ENCODE measurements around the gene INTU. TPM values are rescaled to one million over a fixed set of nuclear protein-coding genes. Genes with fewer than 3 reads are reported as not detected.

INTU gene
- polyA plus RNA-seq, 2 of the 4 experiments (the other 2 are of a cell fraction): 1.8 to 4.7 TPM

DNA sequence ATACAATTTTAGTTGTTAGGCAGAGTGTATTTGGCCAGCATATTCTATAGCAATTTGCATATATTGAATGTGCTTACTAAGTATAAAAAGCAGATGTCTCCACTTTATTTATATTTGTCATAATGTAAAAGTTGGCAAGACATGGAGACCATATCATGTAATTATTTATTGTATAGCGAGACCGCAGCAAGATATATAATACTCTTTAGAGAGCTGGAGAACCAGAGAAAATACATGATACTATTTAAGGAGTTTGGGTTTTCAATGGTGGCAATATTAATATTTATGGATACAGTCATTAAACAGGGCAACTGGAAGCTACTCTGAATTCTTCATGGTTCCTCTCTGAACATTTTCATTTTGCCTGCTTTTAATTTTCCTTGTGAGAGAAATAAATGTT lies 35.0 kb downstream of the INTU start:
- CTCF ChIA-PET: no interaction called here
- no peak for FAIRE-seq
- DNase-seq (ENCODE audit: low read depth in 1 of 2, low spot score in 1 of 2): no peak
- whole genome bisulfite sequencing (ENCODE audit: missing lambda C conversion rate): 94% methylated on average over 2 of the region's 2 CpGs
- Histone ChIP-seq H3K9me3 (no peaks in the 10 kb centered on the region), H3K4me1 (0 out of 3 replicates have a peak, but pooled peaks cover 9% of the 10 kb centered on the region), H3K4me3 (no peak overlapping the region), H3K27ac (no peak overlapping the region), H3K4me2 (no peak overlapping the region)
- TF ChIP-seq RCOR1 (IDR thresholded peaks at IDR 0.05; ENCODE audit: low read depth, low read length): no peak
- no peak for TF ChIP-seq ESRRA (IDR thresholded peaks at IDR 0.05; ENCODE audit: borderline replicate concordance, low read length)
- no peak for TF ChIP-seq FOSB (CRISPR knock-in tag; IDR thresholded peaks at IDR 0.05)
- no peak for TF ChIP-seq POLR2AphosphoS2 (conservative IDR thresholded peaks at IDR 0.05; ENCODE audit: low read length)
- TF ChIP-seq MAFK (IDR thresholded peaks at IDR 0.05; ENCODE audit: partially characterized antibody): no peak
- TF ChIP-seq, protein P1, sequence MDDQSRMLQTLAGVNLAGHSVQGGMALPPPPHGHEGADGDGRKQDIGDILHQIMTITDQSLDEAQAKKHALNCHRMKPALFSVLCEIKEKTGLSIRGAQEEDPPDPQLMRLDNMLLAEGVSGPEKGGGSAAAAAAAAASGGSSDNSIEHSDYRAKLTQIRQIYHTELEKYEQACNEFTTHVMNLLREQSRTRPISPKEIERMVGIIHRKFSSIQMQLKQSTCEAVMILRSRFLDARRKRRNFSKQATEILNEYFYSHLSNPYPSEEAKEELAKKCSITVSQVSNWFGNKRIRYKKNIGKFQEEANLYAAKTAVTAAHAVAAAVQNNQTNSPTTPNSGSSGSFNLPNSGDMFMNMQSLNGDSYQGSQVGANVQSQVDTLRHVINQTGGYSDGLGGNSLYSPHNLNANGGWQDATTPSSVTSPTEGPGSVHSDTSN (IDR thresholded peaks at IDR 0.05): no peak
- no peak for TF ChIP-seq CBX8 (IDR thresholded peaks at IDR 0.05)
- TF ChIP-seq HOXB5 (CRISPR knock-in tag; IDR thresholded peaks at IDR 0.05): no peak
- TF ChIP-seq BHLHE40 (IDR thresholded peaks at IDR 0.05; ENCODE audit: low read depth, low read length): no peak
- no peak for TF ChIP-seq ZSCAN20 (CRISPR knock-in tag; IDR thresholded peaks at IDR 0.05)
- TF ChIP-seq, protein P2, sequence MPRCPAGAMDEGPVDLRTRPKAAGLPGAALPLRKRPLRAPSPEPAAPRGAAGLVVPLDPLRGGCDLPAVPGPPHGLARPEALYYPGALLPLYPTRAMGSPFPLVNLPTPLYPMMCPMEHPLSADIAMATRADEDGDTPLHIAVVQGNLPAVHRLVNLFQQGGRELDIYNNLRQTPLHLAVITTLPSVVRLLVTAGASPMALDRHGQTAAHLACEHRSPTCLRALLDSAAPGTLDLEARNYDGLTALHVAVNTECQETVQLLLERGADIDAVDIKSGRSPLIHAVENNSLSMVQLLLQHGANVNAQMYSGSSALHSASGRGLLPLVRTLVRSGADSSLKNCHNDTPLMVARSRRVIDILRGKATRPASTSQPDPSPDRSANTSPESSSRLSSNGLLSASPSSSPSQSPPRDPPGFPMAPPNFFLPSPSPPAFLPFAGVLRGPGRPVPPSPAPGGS (IDR thresholded peaks at IDR 0.05): no peak
- TF ChIP-seq, protein P3, sequence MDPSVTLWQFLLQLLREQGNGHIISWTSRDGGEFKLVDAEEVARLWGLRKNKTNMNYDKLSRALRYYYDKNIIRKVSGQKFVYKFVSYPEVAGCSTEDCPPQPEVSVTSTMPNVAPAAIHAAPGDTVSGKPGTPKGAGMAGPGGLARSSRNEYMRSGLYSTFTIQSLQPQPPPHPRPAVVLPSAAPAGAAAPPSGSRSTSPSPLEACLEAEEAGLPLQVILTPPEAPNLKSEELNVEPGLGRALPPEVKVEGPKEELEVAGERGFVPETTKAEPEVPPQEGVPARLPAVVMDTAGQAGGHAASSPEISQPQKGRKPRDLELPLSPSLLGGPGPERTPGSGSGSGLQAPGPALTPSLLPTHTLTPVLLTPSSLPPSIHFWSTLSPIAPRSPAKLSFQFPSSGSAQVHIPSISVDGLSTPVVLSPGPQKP (IDR thresholded peaks at IDR 0.05; ENCODE audit: low read depth, low read length): no peak
- no peak for TF ChIP-seq ZFP36 (IDR thresholded peaks at IDR 0.05; ENCODE audit: borderline replicate concordance, partially characterized antibody)
- TF ChIP-seq, protein P4, sequence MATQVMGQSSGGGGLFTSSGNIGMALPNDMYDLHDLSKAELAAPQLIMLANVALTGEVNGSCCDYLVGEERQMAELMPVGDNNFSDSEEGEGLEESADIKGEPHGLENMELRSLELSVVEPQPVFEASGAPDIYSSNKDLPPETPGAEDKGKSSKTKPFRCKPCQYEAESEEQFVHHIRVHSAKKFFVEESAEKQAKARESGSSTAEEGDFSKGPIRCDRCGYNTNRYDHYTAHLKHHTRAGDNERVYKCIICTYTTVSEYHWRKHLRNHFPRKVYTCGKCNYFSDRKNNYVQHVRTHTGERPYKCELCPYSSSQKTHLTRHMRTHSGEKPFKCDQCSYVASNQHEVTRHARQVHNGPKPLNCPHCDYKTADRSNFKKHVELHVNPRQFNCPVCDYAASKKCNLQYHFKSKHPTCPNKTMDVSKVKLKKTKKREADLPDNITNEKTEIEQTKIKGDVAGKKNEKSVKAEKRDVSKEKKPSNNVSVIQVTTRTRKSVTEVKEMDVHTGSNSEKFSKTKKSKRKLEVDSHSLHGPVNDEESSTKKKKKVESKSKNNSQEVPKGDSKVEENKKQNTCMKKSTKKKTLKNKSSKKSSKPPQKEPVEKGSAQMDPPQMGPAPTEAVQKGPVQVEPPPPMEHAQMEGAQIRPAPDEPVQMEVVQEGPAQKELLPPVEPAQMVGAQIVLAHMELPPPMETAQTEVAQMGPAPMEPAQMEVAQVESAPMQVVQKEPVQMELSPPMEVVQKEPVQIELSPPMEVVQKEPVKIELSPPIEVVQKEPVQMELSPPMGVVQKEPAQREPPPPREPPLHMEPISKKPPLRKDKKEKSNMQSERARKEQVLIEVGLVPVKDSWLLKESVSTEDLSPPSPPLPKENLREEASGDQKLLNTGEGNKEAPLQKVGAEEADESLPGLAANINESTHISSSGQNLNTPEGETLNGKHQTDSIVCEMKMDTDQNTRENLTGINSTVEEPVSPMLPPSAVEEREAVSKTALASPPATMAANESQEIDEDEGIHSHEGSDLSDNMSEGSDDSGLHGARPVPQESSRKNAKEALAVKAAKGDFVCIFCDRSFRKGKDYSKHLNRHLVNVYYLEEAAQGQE (IDR thresholded peaks at IDR 0.05): no peak
- no peak for TF ChIP-seq CHD4 (IDR thresholded peaks at IDR 0.05; ENCODE audit: borderline replicate concordance)
- TF ChIP-seq, protein P5, sequence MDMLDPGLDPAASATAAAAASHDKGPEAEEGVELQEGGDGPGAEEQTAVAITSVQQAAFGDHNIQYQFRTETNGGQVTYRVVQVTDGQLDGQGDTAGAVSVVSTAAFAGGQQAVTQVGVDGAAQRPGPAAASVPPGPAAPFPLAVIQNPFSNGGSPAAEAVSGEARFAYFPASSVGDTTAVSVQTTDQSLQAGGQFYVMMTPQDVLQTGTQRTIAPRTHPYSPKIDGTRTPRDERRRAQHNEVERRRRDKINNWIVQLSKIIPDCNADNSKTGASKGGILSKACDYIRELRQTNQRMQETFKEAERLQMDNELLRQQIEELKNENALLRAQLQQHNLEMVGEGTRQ (IDR thresholded peaks at IDR 0.05): no peak
- POLR2A ChIA-PET: no interaction called here
- no peak for ATAC-seq

DNA sequence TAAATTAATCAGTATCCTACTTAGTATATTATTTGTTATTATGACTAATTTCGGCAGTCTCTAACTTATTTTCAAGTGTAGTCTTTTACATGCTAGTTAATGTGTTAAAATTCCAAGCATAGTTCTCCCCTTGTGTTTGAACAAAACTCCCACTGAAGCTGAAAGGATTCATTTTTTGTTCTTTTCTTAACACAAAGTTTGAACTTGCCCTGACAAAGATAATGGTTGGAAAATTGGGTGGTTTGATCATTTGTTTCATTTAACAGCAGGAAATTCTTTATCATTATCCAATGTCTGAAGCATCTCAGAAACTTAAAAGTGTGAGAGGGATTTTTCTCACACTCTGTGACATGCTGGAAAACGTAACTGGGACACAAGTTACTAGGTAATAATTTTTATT lies 36.0 kb downstream of the INTU start:
- no peak for DNase-seq (ENCODE audit: low read depth in 1 of 2, low spot score in 1 of 2)
- Histone ChIP-seq H3K27ac (no peak overlapping the region), H3K9me3 (no peaks in the 10 kb centered on the region), H3K4me2 (no peak overlapping the region), H3K4me1 (0 out of 3 replicates have a peak, but pooled peaks cover 9% of the 10 kb centered on the region), H3K4me3 (no peak overlapping the region)
- POLR2A ChIA-PET: no interaction called here
- ATAC-seq: no peak
- WGBS (ENCODE audit: missing lambda C conversion rate): 75% methylated on average over 2 of the region's 2 CpGs
- CTCF ChIA-PET: no interaction called here
- no peak for FAIRE-seq
- no peak for TF ChIP-seq CEBPB (IDR thresholded peaks at IDR 0.05)
- no peak for TF ChIP-seq RCOR1 (IDR thresholded peaks at IDR 0.05; ENCODE audit: low read depth, low read length)
- TF ChIP-seq ESRRA (IDR thresholded peaks at IDR 0.05; ENCODE audit: borderline replicate concordance, low read length): no peak
- TF ChIP-seq ZNF302 (CRISPR knock-in tag; IDR thresholded peaks at IDR 0.05): no peak
- TF ChIP-seq HOXB13 (CRISPR knock-in tag; IDR thresholded peaks at IDR 0.05; ENCODE audit: low read depth): no peak
- TF ChIP-seq NR3C1 (IDR thresholded peaks at IDR 0.05): no peak
- TF ChIP-seq, protein P6, sequence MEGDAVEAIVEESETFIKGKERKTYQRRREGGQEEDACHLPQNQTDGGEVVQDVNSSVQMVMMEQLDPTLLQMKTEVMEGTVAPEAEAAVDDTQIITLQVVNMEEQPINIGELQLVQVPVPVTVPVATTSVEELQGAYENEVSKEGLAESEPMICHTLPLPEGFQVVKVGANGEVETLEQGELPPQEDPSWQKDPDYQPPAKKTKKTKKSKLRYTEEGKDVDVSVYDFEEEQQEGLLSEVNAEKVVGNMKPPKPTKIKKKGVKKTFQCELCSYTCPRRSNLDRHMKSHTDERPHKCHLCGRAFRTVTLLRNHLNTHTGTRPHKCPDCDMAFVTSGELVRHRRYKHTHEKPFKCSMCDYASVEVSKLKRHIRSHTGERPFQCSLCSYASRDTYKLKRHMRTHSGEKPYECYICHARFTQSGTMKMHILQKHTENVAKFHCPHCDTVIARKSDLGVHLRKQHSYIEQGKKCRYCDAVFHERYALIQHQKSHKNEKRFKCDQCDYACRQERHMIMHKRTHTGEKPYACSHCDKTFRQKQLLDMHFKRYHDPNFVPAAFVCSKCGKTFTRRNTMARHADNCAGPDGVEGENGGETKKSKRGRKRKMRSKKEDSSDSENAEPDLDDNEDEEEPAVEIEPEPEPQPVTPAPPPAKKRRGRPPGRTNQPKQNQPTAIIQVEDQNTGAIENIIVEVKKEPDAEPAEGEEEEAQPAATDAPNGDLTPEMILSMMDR (IDR thresholded peaks at IDR 0.05): no peak
- no peak for TF ChIP-seq CBX8 (IDR thresholded peaks at IDR 0.05)
- TF ChIP-seq, protein P7, sequence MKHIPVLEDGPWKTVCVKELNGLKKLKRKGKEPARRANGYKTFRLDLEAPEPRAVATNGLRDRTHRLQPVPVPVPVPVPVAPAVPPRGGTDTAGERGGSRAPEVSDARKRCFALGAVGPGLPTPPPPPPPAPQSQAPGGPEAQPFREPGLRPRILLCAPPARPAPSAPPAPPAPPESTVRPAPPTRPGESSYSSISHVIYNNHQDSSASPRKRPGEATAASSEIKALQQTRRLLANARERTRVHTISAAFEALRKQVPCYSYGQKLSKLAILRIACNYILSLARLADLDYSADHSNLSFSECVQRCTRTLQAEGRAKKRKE (CRISPR knock-in tag; IDR thresholded peaks at IDR 0.05; ENCODE audit: low read depth): no peak
- TF ChIP-seq, protein P8, sequence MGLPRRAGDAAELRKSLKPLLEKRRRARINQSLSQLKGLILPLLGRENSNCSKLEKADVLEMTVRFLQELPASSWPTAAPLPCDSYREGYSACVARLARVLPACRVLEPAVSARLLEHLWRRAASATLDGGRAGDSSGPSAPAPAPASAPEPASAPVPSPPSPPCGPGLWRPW (IDR thresholded peaks at IDR 0.05): no peak
- TF ChIP-seq KDM1A (IDR thresholded peaks at IDR 0.05; ENCODE audit: low read depth): no peak
- no peak for TF ChIP-seq ZSCAN20 (CRISPR knock-in tag; IDR thresholded peaks at IDR 0.05)
- no peak for TF ChIP-seq EHF (CRISPR knock-in tag; IDR thresholded peaks at IDR 0.05)
